ENCODE data around the gene ACKR2. TPM values are rescaled to one million over a fixed set of nuclear protein-coding genes. Genes with fewer than 3 reads are reported as not detected.

The ACKR2 gene, protein sequence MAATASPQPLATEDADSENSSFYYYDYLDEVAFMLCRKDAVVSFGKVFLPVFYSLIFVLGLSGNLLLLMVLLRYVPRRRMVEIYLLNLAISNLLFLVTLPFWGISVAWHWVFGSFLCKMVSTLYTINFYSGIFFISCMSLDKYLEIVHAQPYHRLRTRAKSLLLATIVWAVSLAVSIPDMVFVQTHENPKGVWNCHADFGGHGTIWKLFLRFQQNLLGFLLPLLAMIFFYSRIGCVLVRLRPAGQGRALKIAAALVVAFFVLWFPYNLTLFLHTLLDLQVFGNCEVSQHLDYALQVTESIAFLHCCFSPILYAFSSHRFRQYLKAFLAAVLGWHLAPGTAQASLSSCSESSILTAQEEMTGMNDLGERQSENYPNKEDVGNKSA
- total RNA-seq: 1 to 10 TPM; 1.1 to 1.2 TPM

DNA sequence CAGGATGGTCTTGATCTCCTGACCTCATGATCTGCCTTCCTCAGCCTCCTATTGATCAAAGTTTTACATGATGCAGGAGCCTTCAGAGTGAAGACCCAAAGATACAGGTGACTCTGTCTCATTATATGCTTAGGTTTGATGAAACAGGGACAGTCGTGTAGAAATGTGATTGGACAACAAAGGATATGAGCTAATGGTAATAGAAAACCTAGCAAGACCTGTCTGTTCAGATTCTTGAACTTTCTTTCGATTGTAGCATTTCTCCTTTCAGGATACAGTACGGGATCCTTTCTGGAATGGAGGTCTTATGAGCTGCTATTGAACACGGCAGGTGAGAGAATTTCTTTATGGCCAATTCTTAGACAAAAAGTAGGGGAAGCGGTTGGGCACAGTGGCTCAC is at the start of gene ACKR2:
Gene ACKR2 (plus strand): TSS at position 244 of the 400 bp plus-strand sequence. CDS start 55,058 bp downstream, outside the sequence.
- ATAC-seq (replicated peaks in 1 of 2): no peak
- Mint-ChIP-seq H3K27ac (no peak within 1 kb of the TSS), H3K4me1 (ENCODE audit: low read depth) (peaks cover 15% of the 10 kb centered on the region), H3K27me3 (ENCODE audit: low read depth) (peaks cover 29% of the 10 kb centered on the region), H3K4me3 (no peak within 1 kb of the TSS), H3K36me3 (ENCODE audit: insufficient read depth in 2 of 2) (no peaks in the 10 kb centered on the region), H3K9me3 (no peaks in the 10 kb centered on the region)
- DNase-seq: no peak

DNA sequence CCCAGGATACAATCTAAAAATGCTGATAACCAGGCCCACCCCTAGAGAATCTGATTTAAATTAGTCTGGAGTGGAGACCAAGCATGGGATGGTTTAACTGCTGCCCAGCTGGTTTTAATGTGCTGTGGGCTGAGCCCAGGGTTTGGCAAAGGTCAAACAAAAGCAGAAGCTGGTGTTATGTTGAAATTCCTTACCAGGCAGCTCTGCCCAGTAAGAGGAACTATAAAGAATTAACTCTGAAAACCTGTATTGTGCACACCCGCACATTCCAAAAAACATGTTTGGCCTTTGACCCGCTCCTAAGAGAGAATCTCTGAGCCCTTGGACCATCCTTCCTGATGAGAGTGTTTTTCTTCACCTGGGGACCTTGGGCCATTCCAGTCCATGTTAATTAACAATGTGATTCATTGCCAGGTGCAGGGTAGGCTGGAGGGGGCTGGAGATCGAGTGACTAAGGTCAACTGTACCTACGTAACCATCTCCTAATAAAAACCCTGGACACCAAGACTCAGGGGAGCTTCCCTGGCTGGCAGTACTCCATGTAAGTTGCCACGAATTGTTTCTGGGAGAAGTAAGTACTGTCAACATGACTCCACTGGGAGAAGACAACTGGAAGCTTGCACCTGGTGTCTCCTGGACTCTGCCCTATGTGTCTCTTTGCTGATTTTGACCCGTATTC is 47.1 kb upstream of the ACKR2 start:
- Mint-ChIP-seq H3K4me1 (ENCODE audit: low read depth) (no peaks in the 10 kb centered on the region), H3K36me3 (ENCODE audit: insufficient read depth in 2 of 2) (no peaks in the 10 kb centered on the region), H3K27ac (peak overlapping the region; percentile 52), H3K9me3 (no peaks in the 10 kb centered on the region), H3K4me3 (no peak overlapping the region), H3K27me3 (ENCODE audit: low read depth) (peaks cover 9% of the 10 kb centered on the region)
- ATAC-seq (replicated peaks in 1 of 2) (no peak), DNase-seq (no peak)

- ATAC-seq (replicated peaks in 1 of 2) (peak in 1 of 2 donors; percentile 56), DNase-seq (no peak)
- Mint-ChIP-seq H3K27me3 (ENCODE audit: low read depth) (peaks cover 9% of the 10 kb centered on the region), H3K4me3 (no peak overlapping the region), H3K36me3 (ENCODE audit: insufficient read depth in 2 of 2) (no peaks in the 10 kb centered on the region), H3K9me3 (no peaks in the 10 kb centered on the region), H3K27ac (peak overlapping the region; percentile 52), H3K4me1 (ENCODE audit: low read depth) (no peaks in the 10 kb centered on the region)
These were observed 46.2 kb upstream of the ACKR2 start for GRCh38 chr3:42763021-42763420.

- no peak for ATAC-seq (replicated peaks in 1 of 2)
- no peak overlapping the region for H3K4me3 Mint-ChIP-seq
- no peak for DNase-seq
- no peaks in the 10 kb centered on the region for H3K4me1 Mint-ChIP-seq (ENCODE audit: low read depth)
- H3K9me3 Mint-ChIP-seq: no peaks in the 10 kb centered on the region
- no peaks in the 10 kb centered on the region for H3K27me3 Mint-ChIP-seq (ENCODE audit: low read depth)
- H3K36me3 Mint-ChIP-seq (ENCODE audit: insufficient read depth in 2 of 2): no peaks in the 10 kb centered on the region
- H3K27ac Mint-ChIP-seq: no peak overlapping the region
These were observed 45.1 kb upstream of the ACKR2 start for GRCh38 chr3:42764115-42764514.

DNA sequence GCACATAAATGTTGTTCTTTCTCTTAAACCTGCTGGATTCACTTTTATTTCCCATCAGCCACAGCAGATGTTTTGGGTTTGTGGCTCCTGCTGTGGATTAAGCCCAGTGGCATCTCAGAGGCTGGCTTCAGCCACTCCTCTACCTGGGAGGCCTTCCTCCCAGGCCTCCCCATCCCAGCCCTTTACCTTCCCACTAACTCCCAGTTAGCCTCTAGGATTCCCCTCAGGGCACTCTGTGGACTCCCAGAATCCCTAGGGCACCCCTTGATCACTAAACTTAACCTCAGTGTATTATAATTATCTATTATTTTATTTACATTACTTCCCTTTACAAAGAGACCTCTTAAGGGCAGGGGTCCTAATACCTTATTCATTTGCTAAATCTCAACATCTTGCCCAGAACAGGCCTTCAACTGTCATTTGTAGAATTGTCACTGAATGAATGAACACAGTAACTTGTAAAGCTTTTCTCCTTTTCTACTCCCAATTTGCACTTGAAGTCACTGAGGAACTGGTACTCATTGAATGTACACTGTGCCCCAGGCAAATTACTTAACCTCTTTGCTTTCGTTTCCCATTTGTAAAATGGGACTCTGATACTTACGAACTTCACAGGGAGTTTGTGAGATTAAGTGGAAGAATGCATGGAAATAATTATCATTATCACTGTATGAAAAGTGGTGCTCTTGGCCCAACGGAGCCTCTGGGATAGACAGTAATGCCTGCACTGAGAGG is 44.5 kb upstream of the ACKR2 start:
- Mint-ChIP-seq H3K4me1 (ENCODE audit: low read depth) (no peaks in the 10 kb centered on the region), H3K4me3 (no peak overlapping the region), H3K27ac (no peak overlapping the region), H3K36me3 (ENCODE audit: insufficient read depth in 2 of 2) (no peaks in the 10 kb centered on the region), H3K9me3 (no peaks in the 10 kb centered on the region), H3K27me3 (ENCODE audit: low read depth) (no peaks in the 10 kb centered on the region)
- ATAC-seq (replicated peaks in 1 of 2) (no peak), DNase-seq (no peak)

- Mint-ChIP-seq H3K4me1 (ENCODE audit: low read depth) (peaks cover 12% of the 10 kb centered on the region), H3K9me3 (peaks cover 0 to 2% of the 10 kb centered on the region in 2 donors), H3K4me3 (no peak overlapping the region), H3K36me3 (ENCODE audit: insufficient read depth in 2 of 2) (peaks cover 0 to 2% of the 10 kb centered on the region in 2 donors), H3K27ac (no peak overlapping the region), H3K27me3 (ENCODE audit: low read depth) (no peaks in the 10 kb centered on the region)
- DNase-seq: no peak
- no peak for ATAC-seq (replicated peaks in 1 of 2)
These were observed 39.6 kb upstream of the ACKR2 start for GRCh38 chr3:42769477-42770131.

DNA sequence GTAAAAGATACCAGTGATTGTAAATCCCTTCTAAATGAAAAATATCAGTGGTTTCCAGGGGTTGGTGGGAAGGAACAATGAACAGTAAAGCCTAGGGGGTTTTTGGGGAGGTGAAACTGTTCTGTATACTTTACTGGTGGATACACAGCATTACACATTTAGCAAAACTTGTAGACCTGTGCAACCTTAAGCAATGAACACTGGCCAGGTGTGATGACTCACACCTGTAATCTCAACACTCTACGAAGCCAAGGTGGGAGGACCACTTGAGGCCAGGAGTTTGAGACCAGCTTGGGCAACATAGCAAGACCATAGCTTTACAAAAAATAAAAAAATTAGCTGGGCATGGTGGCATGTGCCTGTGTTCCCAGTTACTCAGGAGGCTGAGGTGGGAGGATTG is 38.0 kb upstream of the ACKR2 start:
- peaks cover 0 to 2% of the 10 kb centered on the region in 2 donors for H3K36me3 Mint-ChIP-seq (ENCODE audit: insufficient read depth in 2 of 2)
- H3K27me3 Mint-ChIP-seq (ENCODE audit: low read depth): no peaks in the 10 kb centered on the region
- H3K4me3 Mint-ChIP-seq: peak overlapping the region in 1 of 2 donors; percentile 43
- ATAC-seq (replicated peaks in 1 of 2): no peak
- DNase-seq: no peak
- H3K9me3 Mint-ChIP-seq: peaks cover 0 to 2% of the 10 kb centered on the region in 2 donors
- H3K4me1 Mint-ChIP-seq (ENCODE audit: low read depth): peaks cover 12% of the 10 kb centered on the region
- no peak overlapping the region for H3K27ac Mint-ChIP-seq

GRCh38 chr3:42772670-42773408 is 36.4 kb upstream of the ACKR2 start, which contains the start of gene CCDC13:
TSS of gene CCDC13 (minus strand) at chr3:42773253. CDS start at chr3:42758345, 14,908 bp downstream.
- no peaks in the 10 kb centered on the region for H3K27me3 Mint-ChIP-seq (ENCODE audit: low read depth)
- peak within 1 kb of the TSS; percentile 95 for H3K27ac Mint-ChIP-seq
- peaks cover 0 to 2% of the 10 kb centered on the region in 2 donors for H3K9me3 Mint-ChIP-seq
- peak within 1 kb of the TSS; percentile 91 to 99 for H3K4me3 Mint-ChIP-seq
- H3K36me3 Mint-ChIP-seq (ENCODE audit: insufficient read depth in 2 of 2): peaks cover 0 to 2% of the 10 kb centered on the region in 2 donors
- H3K4me1 Mint-ChIP-seq (ENCODE audit: low read depth): peaks cover 12% of the 10 kb centered on the region
- peak; percentile 94 for DNase-seq
- ATAC-seq (replicated peaks in 1 of 2): peak; percentile 97 to 99

- H3K27me3 Mint-ChIP-seq (ENCODE audit: low read depth): no peaks in the 10 kb centered on the region
- H3K4me1 Mint-ChIP-seq (ENCODE audit: low read depth): peaks cover 12% of the 10 kb centered on the region
These were observed 35.9 kb upstream of the ACKR2 start for GRCh38 chr3:42773409-42773751.

GRCh38 chr3:42778644-42779043 is 30.6 kb upstream of the ACKR2 start:
- Mint-ChIP-seq H3K36me3 (ENCODE audit: insufficient read depth in 2 of 2) (peaks cover 1 to 3% of the 10 kb centered on the region in 2 donors), H3K9me3 (no peaks in the 10 kb centered on the region), H3K27ac (no peak overlapping the region), H3K4me3 (no peak overlapping the region), H3K4me1 (ENCODE audit: low read depth) (no peaks in the 10 kb centered on the region), H3K27me3 (ENCODE audit: low read depth) (no peaks in the 10 kb centered on the region)
- DNase-seq (no peak), ATAC-seq (replicated peaks in 1 of 2) (no peak)

More at GRCh38 chr3:42773409-42773751, 35.9 kb upstream of the ACKR2 start:
- peak overlapping the region; percentile 91 to 99 for H3K4me3 Mint-ChIP-seq
- peaks cover 0 to 2% of the 10 kb centered on the region in 2 donors for H3K9me3 Mint-ChIP-seq
- ATAC-seq (replicated peaks in 1 of 2): peak; percentile 4 to 8
- no peak for DNase-seq
- peak overlapping the region; percentile 95 for H3K27ac Mint-ChIP-seq
- H3K36me3 Mint-ChIP-seq (ENCODE audit: insufficient read depth in 2 of 2): peaks cover 0 to 2% of the 10 kb centered on the region in 2 donors

DNA sequence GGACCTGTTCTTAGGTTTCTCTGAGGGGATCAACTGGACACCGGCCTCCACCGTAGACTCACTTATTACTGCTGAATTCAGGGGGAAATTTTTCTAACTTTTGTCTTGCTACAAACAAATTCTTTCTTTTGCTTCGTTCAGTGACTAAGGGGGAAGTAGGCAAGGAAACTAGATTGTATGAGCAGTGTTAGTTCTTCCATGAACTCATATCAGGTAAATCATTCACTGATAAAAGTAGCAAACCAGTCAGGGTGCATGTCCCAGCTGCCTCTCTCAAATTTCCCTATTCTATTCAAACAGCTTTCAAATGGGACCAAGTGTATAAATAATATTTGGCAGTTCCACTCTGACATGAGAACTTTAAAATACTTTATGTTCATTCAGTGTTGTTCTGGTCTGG is 28.8 kb upstream of the ACKR2 start:
- Mint-ChIP-seq H3K4me3 (no peak overlapping the region), H3K4me1 (ENCODE audit: low read depth) (no peaks in the 10 kb centered on the region), H3K36me3 (ENCODE audit: insufficient read depth in 2 of 2) (peaks cover 1 to 3% of the 10 kb centered on the region in 2 donors), H3K9me3 (no peaks in the 10 kb centered on the region), H3K27ac (peak overlapping the region; percentile 54), H3K27me3 (ENCODE audit: low read depth) (no peaks in the 10 kb centered on the region)
- no peak for ATAC-seq (replicated peaks in 1 of 2)
- no peak for DNase-seq
